Panc1 (cell line): ENCODE results near the gene RASIP1. TPM values are rescaled to one million over a fixed set of nuclear protein-coding genes. Genes with fewer than 3 reads are reported as not detected.

ENCODE experiments used
- ATAC-seq: fragments of 200-7000 bp; cut with Tn5 transposase; 2 replicates; pipeline ENCODE4 v1.9.1; 2020; ENCODE audit warnings: mild to moderate bottlenecking, moderate library complexity
- BruUV-seq: library from RNA; stranded (reverse); fragments of 400-500 nt; replicated peaks from 2 replicates; lab custom pipeline; 2021; lab: Mats Ljungman, UMichigan
- CTCF ChIA-PET: fragments of 300-600 bp; sonication (Branson Sonifier 250); formaldehyde crosslinking; loops from one replicate; lab custom pipeline; 2022; ENCODE audit warnings: antibody characterized with exemption; lab: Charles Lee
- POLR2A ChIA-PET: fragments of 300-600 bp; sonication (Branson Sonifier 250); formaldehyde crosslinking; loops from one replicate; lab custom pipeline; 2022; ENCODE audit warnings: antibody characterized with exemption; lab: Charles Lee
- DNase-seq: peaks from one replicate; pipeline ENCODE4 v3.0.0-alpha.2; 2010; ENCODE audit warnings: low read depth, low spot score
- H3K27ac ChIP-seq: 2 replicates; pipeline ENCODE4 v1.5.1; 2011; ENCODE audit warnings: mild to moderate bottlenecking, low read length, inconsistent platforms
- H3K27me3 ChIP-seq: fragments of 200-500 bp; sonication (Bioruptor generic); 2 replicates; pipeline ENCODE4 v1.6.0; 2014; ENCODE audit warnings: low read length, inconsistent platforms; ENCODE audit not compliant: control insufficient read depth, insufficient read depth
- H3K36me3 ChIP-seq: fragments of 200-500 bp; sonication (Bioruptor generic); 2 replicates; pipeline ENCODE4 v1.5.1; 2014; ENCODE audit warnings: inconsistent platforms, mild to moderate bottlenecking, low read length, moderate library complexity; ENCODE audit not compliant: control insufficient read depth, insufficient read depth
- H3K4me1 ChIP-seq: 2 replicates; pipeline ENCODE4 v1.5.1; 2011; ENCODE audit warnings: inconsistent platforms, mild to moderate bottlenecking, low read length, moderate library complexity; ENCODE audit not compliant: control insufficient read depth, insufficient read depth
- H3K4me3 ChIP-seq, 2 experiments: 2 replicates each; pipeline ENCODE4 v1.5.1; 2011 to 2012; ENCODE audit warnings: low read depth in 2 of 2, low read length in 2 of 2, mild to moderate bottlenecking in 2 of 2, inconsistent platforms in 1 of 2, moderate library complexity in 1 of 2
- H3K9me3 ChIP-seq: fragments of 200-500 bp; sonication (Bioruptor generic); 2 replicates; pipeline ENCODE4 v1.5.1; 2014; ENCODE audit warnings: low read depth, mild to moderate bottlenecking, inconsistent platforms, low read length, moderate library complexity; ENCODE audit not compliant: control insufficient read depth, insufficient read depth
- CTCF ChIP-seq: fragments of 450-650 bp; IDR thresholded peaks from 2 replicates; pipeline ENCODE4 v1.5.1; 2017; ENCODE audit warnings: mild to moderate bottlenecking
- POLR2AphosphoS5 ChIP-seq: IDR thresholded peaks from 2 replicates; pipeline ENCODE4 v1.6.1; 2012; ENCODE audit warnings: mild to moderate bottlenecking, low read depth, low read length, moderate library complexity
- SIN3A ChIP-seq: IDR thresholded peaks from 2 replicates; pipeline ENCODE4 v1.6.1; 2012; ENCODE audit warnings: low read depth, mild to moderate bottlenecking, low read length, moderate library complexity, borderline replicate concordance; ENCODE audit not compliant: insufficient read depth
- TCF7L2 ChIP-seq: IDR thresholded peaks from 2 replicates; pipeline ENCODE4 v1.6.1; 2011; ENCODE audit warnings: mild to moderate bottlenecking, low read depth, low read length, inconsistent platforms
- in situ Hi-C: cut with HindIII; loops from 2 replicates; pipeline ENCODE4 v1.10.0; 2016; ENCODE audit warnings: low sequenced_read_pairs, low pct_unique_long_range_greater_than_20kb
- intact Hi-C: fragments of 100-400 bp; cut with micrococcal nuclease; formaldehyde crosslinking; loops from one replicate; pipeline ENCODE4 v1.10.0; 2022; ENCODE audit not compliant: unreplicated experiment
- total RNA-seq: library from RNA; stranded (reverse); gene quantifications from one replicate; pipeline ENCODE4 v1.2.1, GENCODE V29; 2021; ENCODE audit not compliant: unreplicated experiment
- TF ChIP-seq, protein P1 (sequence below), 2 experiments: IDR thresholded peaks; 2 replicates each; pipeline ENCODE4 v1.6.1; 2011 to 2012; ENCODE audit warnings: low read depth in 2 of 2, control low read depth in 1 of 2, low read length in 1 of 2, mild to moderate bottlenecking in 1 of 2, moderate library complexity in 1 of 2; ENCODE audit not compliant: insufficient read depth in 1 of 2

The RASIP1 gene
- total RNA-seq, 1 experiment from 2014 or later, result 0.41 TPM

DNA sequence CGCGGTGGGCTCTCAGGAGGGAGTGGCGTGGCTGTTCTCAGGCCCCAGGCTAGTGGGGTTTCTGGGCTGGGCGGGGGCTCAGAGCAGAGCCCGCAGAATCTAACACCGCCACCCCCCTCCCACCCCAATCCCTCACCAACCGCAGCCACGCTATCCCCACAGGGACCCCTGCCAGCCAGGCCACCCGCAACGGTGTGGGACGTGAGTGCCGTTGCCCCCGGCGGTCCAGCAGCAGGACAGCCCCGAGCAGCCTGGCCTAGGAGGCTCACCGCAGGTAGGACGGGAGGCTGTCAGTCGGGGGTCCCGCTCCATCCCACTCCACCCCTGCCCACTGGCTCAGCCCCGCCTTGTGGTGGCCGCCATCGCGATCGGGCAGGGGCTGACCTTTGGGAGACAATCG lies 67.4 kb downstream of the RASIP1 start, which contains the start of gene NTN5:
Gene NTN5, minus strand, starts transcription at position 24 of the 400 bp plus-strand sequence. CDS start 2,031 bp downstream, outside the sequence.
- intact Hi-C loops, result no loop called here
- Histone ChIP-seq H3K9me3 (no peaks in the 10 kb centered on the region), H3K4me3 (no peak within 1 kb of the TSS), H3K27ac (no peak within 1 kb of the TSS), H3K36me3 (no peaks in the 10 kb centered on the region), H3K4me1 (no peaks in the 10 kb centered on the region), H3K27me3 (no peaks in the 10 kb centered on the region)
- POLR2A ChIA-PET, result no interaction called here
- in situ Hi-C loops, result no loop called here
- ATAC-seq, result no peak
- DNase-seq, result no peak
- CTCF ChIA-PET, result no interaction called here
- TF ChIP-seq CTCF (no peak), POLR2AphosphoS5 (no peak), TCF7L2 (no peak), SIN3A (no peak)
- TF ChIP-seq, protein P1, sequence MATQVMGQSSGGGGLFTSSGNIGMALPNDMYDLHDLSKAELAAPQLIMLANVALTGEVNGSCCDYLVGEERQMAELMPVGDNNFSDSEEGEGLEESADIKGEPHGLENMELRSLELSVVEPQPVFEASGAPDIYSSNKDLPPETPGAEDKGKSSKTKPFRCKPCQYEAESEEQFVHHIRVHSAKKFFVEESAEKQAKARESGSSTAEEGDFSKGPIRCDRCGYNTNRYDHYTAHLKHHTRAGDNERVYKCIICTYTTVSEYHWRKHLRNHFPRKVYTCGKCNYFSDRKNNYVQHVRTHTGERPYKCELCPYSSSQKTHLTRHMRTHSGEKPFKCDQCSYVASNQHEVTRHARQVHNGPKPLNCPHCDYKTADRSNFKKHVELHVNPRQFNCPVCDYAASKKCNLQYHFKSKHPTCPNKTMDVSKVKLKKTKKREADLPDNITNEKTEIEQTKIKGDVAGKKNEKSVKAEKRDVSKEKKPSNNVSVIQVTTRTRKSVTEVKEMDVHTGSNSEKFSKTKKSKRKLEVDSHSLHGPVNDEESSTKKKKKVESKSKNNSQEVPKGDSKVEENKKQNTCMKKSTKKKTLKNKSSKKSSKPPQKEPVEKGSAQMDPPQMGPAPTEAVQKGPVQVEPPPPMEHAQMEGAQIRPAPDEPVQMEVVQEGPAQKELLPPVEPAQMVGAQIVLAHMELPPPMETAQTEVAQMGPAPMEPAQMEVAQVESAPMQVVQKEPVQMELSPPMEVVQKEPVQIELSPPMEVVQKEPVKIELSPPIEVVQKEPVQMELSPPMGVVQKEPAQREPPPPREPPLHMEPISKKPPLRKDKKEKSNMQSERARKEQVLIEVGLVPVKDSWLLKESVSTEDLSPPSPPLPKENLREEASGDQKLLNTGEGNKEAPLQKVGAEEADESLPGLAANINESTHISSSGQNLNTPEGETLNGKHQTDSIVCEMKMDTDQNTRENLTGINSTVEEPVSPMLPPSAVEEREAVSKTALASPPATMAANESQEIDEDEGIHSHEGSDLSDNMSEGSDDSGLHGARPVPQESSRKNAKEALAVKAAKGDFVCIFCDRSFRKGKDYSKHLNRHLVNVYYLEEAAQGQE (IDR thresholded peaks at IDR 0.05; ENCODE audit: insufficient read depth in 1 of 2, low read depth in 2 of 2, low read length in 1 of 2), result no peak
- no TSS peak for BruUV-seq

DNA sequence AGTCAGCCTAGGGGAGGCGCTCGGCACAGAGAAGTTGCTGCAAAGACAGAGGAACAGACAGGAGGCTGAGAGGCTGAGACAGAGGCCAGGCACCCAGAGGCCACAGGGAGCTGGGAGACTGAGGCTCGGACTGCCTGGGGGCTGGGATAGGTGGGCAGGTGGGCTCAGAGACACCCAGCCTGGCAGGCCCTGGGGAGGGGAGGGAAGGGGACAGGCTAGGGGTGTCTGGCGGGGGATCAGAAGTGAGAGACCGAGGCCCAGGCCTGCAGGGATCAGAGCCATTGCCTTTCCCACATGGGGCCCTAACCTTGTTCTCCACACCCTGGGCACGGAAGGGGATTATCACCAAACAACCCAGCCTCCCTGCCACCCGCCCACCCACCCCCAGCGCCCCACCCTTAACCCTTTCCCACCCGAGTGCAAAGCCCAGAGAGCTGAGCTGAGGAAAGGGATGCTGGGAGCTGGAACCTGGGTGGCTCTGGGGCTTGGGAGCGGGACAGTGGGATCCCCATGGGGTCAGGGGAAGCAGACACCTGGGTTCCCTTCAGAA lies 68.9 kb downstream of the RASIP1 start:
- POLR2A ChIA-PET, result no interaction called here
- ATAC-seq, result no peak
- intact Hi-C loops (no loop called here), in situ Hi-C loops (no loop called here)
- Histone ChIP-seq H3K27ac (no peak overlapping the region), H3K36me3 (no peaks in the 10 kb centered on the region), H3K4me1 (no peaks in the 10 kb centered on the region), H3K27me3 (no peaks in the 10 kb centered on the region), H3K4me3 (no peak overlapping the region), H3K9me3 (no peaks in the 10 kb centered on the region)
- TF ChIP-seq SIN3A (no peak), CTCF (no peak), POLR2AphosphoS5 (no peak), TCF7L2 (no peak)
- TF ChIP-seq, protein P1 (IDR thresholded peaks at IDR 0.05; ENCODE audit: insufficient read depth in 1 of 2, low read depth in 2 of 2, low read length in 1 of 2), result no peak
- DNase-seq, result no peak
- BruUV-seq, result no TSS peak
- CTCF ChIA-PET, result no interaction called here
